HCT116 (cell line): ENCODE measurements around the gene CAMKK2. TPM values are rescaled to one million over a fixed set of nuclear protein-coding genes. Genes with fewer than 3 reads are reported as not detected.

Experiments
- ATF3 ChIP-seq: IDR thresholded peaks from 2 replicates; pipeline ENCODE4 v1.6.1; 2012
- CBX3 ChIP-seq: IDR thresholded peaks from 2 replicates; pipeline ENCODE4 v1.6.1; 2012; ENCODE audit warnings: low read depth
- CEBPB ChIP-seq: IDR thresholded peaks from 2 replicates; pipeline ENCODE4 v1.6.1; 2012; ENCODE audit warnings: low read depth
- ELF1 ChIP-seq: IDR thresholded peaks from 2 replicates; pipeline ENCODE4 v1.6.1; 2012; ENCODE audit warnings: low read depth, borderline replicate concordance
- EZH2phosphoT487 ChIP-seq: fragments of 200-600 bp; IDR thresholded peaks from 2 replicates; pipeline ENCODE4 v1.6.1; 2018; ENCODE audit warnings: antibody characterized with exemption, borderline replicate concordance
- FOSL1 ChIP-seq: IDR thresholded peaks from 2 replicates; pipeline ENCODE4 v1.6.1; 2012; ENCODE audit warnings: low read depth
- POLR2AphosphoS5 ChIP-seq: IDR thresholded peaks from 2 replicates; pipeline ENCODE4 v1.6.1; 2011; ENCODE audit warnings: mild to moderate bottlenecking, low read depth, low read length, moderate library complexity
- REST ChIP-seq: IDR thresholded peaks from 2 replicates; pipeline ENCODE4 v1.6.1; 2012; ENCODE audit warnings: low read depth
- SP1 ChIP-seq: IDR thresholded peaks from 2 replicates; pipeline ENCODE4 v1.6.1; 2012; ENCODE audit warnings: low read depth
- ZBTB33 ChIP-seq: IDR thresholded peaks from 2 replicates; pipeline ENCODE4 v1.6.1; 2011; ENCODE audit warnings: mild to moderate bottlenecking, low read length, moderate library complexity; ENCODE audit not compliant: insufficient replicate concordance; ENCODE audit errors: extremely low read depth
- ZNF274 ChIP-seq: fragments of 200-500 bp; sonication (Bioruptor generic); IDR thresholded peaks from 2 replicates; pipeline ENCODE4 v1.6.1; 2014; ENCODE audit warnings: mild to moderate bottlenecking, low read depth, low read length, inconsistent platforms
- total RNA-seq: library from RNA; stranded (reverse); gene quantifications from one replicate; pipeline ENCODE4 v1.2.1, GENCODE V29; 2021; ENCODE audit not compliant: unreplicated experiment

Gene CAMKK2
- total RNA-seq, 1 experiment from 2014 or later = 33.8 TPM

GRCh38 chr12:121245951-121246350, 50.6 kb downstream of the CAMKK2 start (continued):
- TF ChIP-seq REST (no peak), ZNF274 (no peak), ATF3 (no peak), SP1 (no peak), ZBTB33 (no peak), CBX3 (no peak), ELF1 (no peak), CEBPB (no peak), EZH2phosphoT487 (no peak), POLR2AphosphoS5 (no peak), FOSL1 (no peak)
